ENCODE results near the gene PRSS53.

GRCh38 chr16:31090540-31090939 lies 1.8 kb upstream of the PRSS53 start:
- TF ChIP-seq, protein P1, sequence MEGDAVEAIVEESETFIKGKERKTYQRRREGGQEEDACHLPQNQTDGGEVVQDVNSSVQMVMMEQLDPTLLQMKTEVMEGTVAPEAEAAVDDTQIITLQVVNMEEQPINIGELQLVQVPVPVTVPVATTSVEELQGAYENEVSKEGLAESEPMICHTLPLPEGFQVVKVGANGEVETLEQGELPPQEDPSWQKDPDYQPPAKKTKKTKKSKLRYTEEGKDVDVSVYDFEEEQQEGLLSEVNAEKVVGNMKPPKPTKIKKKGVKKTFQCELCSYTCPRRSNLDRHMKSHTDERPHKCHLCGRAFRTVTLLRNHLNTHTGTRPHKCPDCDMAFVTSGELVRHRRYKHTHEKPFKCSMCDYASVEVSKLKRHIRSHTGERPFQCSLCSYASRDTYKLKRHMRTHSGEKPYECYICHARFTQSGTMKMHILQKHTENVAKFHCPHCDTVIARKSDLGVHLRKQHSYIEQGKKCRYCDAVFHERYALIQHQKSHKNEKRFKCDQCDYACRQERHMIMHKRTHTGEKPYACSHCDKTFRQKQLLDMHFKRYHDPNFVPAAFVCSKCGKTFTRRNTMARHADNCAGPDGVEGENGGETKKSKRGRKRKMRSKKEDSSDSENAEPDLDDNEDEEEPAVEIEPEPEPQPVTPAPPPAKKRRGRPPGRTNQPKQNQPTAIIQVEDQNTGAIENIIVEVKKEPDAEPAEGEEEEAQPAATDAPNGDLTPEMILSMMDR (conservative IDR thresholded peaks at IDR 0.05; ENCODE audit: low read length): no peak
- TF ChIP-seq EZH2phosphoT487 (IDR thresholded peaks at IDR 0.05; ENCODE audit: borderline replicate concordance): no peak

All from Loucy (cell line).